Hepatocyte (in vitro differentiated cells): Measurements from ENCODE around the gene DAB1. TPM values are rescaled to one million over a fixed set of nuclear protein-coding genes. Genes with fewer than 3 reads are reported as not detected.

Experiments used
- DNase-seq: peaks from one replicate; pipeline ENCODE4 v3.0.0-alpha.2; 2016; ENCODE audit warnings: low spot score
- H2AFZ ChIP-seq: fragments of 200-600 bp; sonication (generic); 2 replicates; pipeline ENCODE4 v1.6.0; 2016; ENCODE audit warnings: antibody characterized with exemption, mild to moderate bottlenecking
- H3K27ac ChIP-seq: fragments of 200-600 bp; sonication (generic); 2 replicates; pipeline ENCODE4 v1.5.1; 2016; ENCODE audit warnings: mild to moderate bottlenecking
- H3K27me3 ChIP-seq: fragments of 200-600 bp; sonication (generic); 2 replicates; pipeline ENCODE4 v1.6.1; 2016
- H3K36me3 ChIP-seq: fragments of 200-600 bp; sonication (generic); replicated peaks from 2 replicates; pipeline ENCODE4 v1.5.1; 2016; ENCODE audit warnings: low read depth; ENCODE audit not compliant: insufficient read depth
- H3K4me1 ChIP-seq: fragments of 200-600 bp; sonication (generic); 2 replicates; pipeline ENCODE4 v1.5.1; 2016; ENCODE audit warnings: mild to moderate bottlenecking, moderate library complexity; ENCODE audit not compliant: insufficient read depth
- H3K4me2 ChIP-seq: fragments of 200-600 bp; sonication (generic); 2 replicates; pipeline ENCODE4 v1.6.0; 2016
- H3K4me3 ChIP-seq: fragments of 200-600 bp; sonication (generic); 2 replicates; pipeline ENCODE4 v1.5.1; 2016; ENCODE audit warnings: mild to moderate bottlenecking
- H3K79me2 ChIP-seq: fragments of 200-600 bp; sonication (generic); 2 replicates; pipeline ENCODE4 v1.6.0; 2017; ENCODE audit warnings: mild to moderate bottlenecking
- H3K9me2 ChIP-seq: fragments of 200-600 bp; sonication (generic); replicated peaks from 2 replicates; pipeline ENCODE4 v1.6.0; 2017; ENCODE audit warnings: mild to moderate bottlenecking; ENCODE audit not compliant: insufficient read depth
- H3K9me3 ChIP-seq: fragments of 200-600 bp; sonication (generic); 2 replicates; pipeline ENCODE4 v1.5.1; 2016; ENCODE audit warnings: low read depth, mild to moderate bottlenecking
- H4K20me1 ChIP-seq: fragments of 200-600 bp; sonication (generic); 2 replicates; pipeline ENCODE4 v1.6.0; 2016; ENCODE audit warnings: mild to moderate bottlenecking; ENCODE audit not compliant: insufficient read depth, poor library complexity, severe bottlenecking
- EZH2 ChIP-seq: fragments of 200-600 bp; sonication (generic); IDR thresholded peaks from 2 replicates; pipeline ENCODE4 v1.6.1; 2016; ENCODE audit warnings: antibody characterized with exemption, mild to moderate bottlenecking, borderline replicate concordance
- EZH2phosphoT487 ChIP-seq: fragments of 200-600 bp; sonication (generic); IDR thresholded peaks from one replicate; pipeline ENCODE4 v1.6.1; 2018; ENCODE audit warnings: antibody characterized with exemption, mild to moderate bottlenecking, low read depth, moderate library complexity; ENCODE audit not compliant: unreplicated experiment, severe bottlenecking
- WGBS: methylation state at CpG from one replicate; pipeline ENCODE4 v1.1.6; 2016; ENCODE audit warnings: low lambda C conversion rate; ENCODE audit errors: missing lambda C conversion rate; 5-methylcytosine and 5-hydroxymethylcytosine counted together
- polyA plus RNA-seq: library from polyadenylated mRNA; unstranded; fragments of >200 nt; fragmentation: Nextera tagmentation; extraction: Ambion mirVana; gene quantifications from 2 replicates; pipeline ENCODE4 v1.2.1, GENCODE V29; 2016
- total RNA-seq: library from RNA; depleted of rRNA; stranded (reverse); fragments of >200 nt; gene quantifications from 2 replicates; pipeline ENCODE4 v1.2.3, GENCODE V29; 2014
- TF ChIP-seq, protein P1 (sequence below): fragments of 200-600 bp; sonication (generic); IDR thresholded peaks from 2 replicates; pipeline ENCODE4 v1.5.1; 2016; ENCODE audit warnings: antibody characterized with exemption, mild to moderate bottlenecking; ENCODE audit not compliant: poor library complexity

DAB1 gene
- total and polyA plus RNA-seq, 2 experiments from 2014 or later, result 19.5 to 37.6 TPM

GRCh38 chr1:57204942-57205787 lies 218.7 kb downstream of the DAB1 start:
- no peak overlapping the region for H3K4me3 ChIP-seq
- peaks cover 8% of the 10 kb centered on the region for H3K4me1 ChIP-seq
- H3K27me3 ChIP-seq, result no peaks in the 10 kb centered on the region
- TF ChIP-seq EZH2, result no peak
- TF ChIP-seq, protein P1, sequence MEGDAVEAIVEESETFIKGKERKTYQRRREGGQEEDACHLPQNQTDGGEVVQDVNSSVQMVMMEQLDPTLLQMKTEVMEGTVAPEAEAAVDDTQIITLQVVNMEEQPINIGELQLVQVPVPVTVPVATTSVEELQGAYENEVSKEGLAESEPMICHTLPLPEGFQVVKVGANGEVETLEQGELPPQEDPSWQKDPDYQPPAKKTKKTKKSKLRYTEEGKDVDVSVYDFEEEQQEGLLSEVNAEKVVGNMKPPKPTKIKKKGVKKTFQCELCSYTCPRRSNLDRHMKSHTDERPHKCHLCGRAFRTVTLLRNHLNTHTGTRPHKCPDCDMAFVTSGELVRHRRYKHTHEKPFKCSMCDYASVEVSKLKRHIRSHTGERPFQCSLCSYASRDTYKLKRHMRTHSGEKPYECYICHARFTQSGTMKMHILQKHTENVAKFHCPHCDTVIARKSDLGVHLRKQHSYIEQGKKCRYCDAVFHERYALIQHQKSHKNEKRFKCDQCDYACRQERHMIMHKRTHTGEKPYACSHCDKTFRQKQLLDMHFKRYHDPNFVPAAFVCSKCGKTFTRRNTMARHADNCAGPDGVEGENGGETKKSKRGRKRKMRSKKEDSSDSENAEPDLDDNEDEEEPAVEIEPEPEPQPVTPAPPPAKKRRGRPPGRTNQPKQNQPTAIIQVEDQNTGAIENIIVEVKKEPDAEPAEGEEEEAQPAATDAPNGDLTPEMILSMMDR, result no peak
- no peak for TF ChIP-seq EZH2phosphoT487
- H3K9me3 ChIP-seq, result no peaks in the 10 kb centered on the region
- WGBS, result 85% methylated on average over 5 of the region's 5 CpGs
- no peaks in the 10 kb centered on the region for H4K20me1 ChIP-seq
- H3K4me2 ChIP-seq, result no peak overlapping the region
- no peak overlapping the region for H2AFZ ChIP-seq
- peaks cover 3% of the 10 kb centered on the region for H3K79me2 ChIP-seq
- no peak for DNase-seq
- no peaks in the 10 kb centered on the region for H3K36me3 ChIP-seq
- H3K27ac ChIP-seq, result peak overlapping the region; percentile 37
- no peaks in the 10 kb centered on the region for H3K9me2 ChIP-seq

GRCh38 chr1:57204091-57204490 lies 219.8 kb downstream of the DAB1 start:
- no peak overlapping the region for H3K4me3 ChIP-seq
- H3K4me1 ChIP-seq, result peaks cover 4% of the 10 kb centered on the region

DNA sequence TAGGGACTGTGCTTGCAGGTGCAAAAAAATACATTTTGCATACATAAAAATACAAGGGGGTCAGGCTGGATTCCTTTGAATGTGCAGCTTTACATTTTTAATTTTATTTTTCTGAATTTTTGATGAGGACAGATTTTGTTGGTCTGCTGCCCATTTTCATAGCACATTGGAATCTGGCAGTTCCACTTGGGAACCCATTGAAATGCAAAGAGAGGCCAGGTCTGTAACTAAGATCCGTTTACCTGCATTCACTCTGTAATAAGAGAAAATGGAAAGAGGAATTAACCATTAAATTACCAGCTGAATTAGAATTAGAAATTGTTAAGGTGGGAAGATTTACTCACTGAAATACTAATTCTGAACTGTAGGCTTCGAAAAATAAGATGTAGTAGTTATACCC lies 221.6 kb downstream of the DAB1 start:
- TF ChIP-seq, protein P1, result no peak
- TF ChIP-seq EZH2 (no peak), EZH2phosphoT487 (no peak)
- Histone ChIP-seq H2AFZ (no peak overlapping the region), H3K27ac (no peak overlapping the region), H3K79me2 (peaks cover 3% of the 10 kb centered on the region), H3K4me3 (no peak overlapping the region), H3K4me1 (peaks cover 4% of the 10 kb centered on the region), H3K9me2 (no peaks in the 10 kb centered on the region), H3K9me3 (no peaks in the 10 kb centered on the region), H3K4me2 (no peak overlapping the region), H3K27me3 (no peaks in the 10 kb centered on the region), H3K36me3 (no peaks in the 10 kb centered on the region), H4K20me1 (no peaks in the 10 kb centered on the region)
- WGBS, result 54% methylated on average over 2 of the region's 2 CpGs
- no peak for DNase-seq

More at GRCh38 chr1:57204091-57204490, 219.8 kb downstream of the DAB1 start:
- no peaks in the 10 kb centered on the region for H3K9me2 ChIP-seq
- H2AFZ ChIP-seq, result no peak overlapping the region
- no peaks in the 10 kb centered on the region for H3K36me3 ChIP-seq
- WGBS, result 97% methylated on average over 3 of the region's 3 CpGs
- H3K27ac ChIP-seq, result no peak overlapping the region
- peaks cover 3% of the 10 kb centered on the region for H3K79me2 ChIP-seq
- TF ChIP-seq EZH2 (no peak), EZH2phosphoT487 (no peak)
- TF ChIP-seq, protein P1, result no peak
- H4K20me1 ChIP-seq, result no peaks in the 10 kb centered on the region
- H3K4me2 ChIP-seq, result no peak overlapping the region
- no peaks in the 10 kb centered on the region for H3K27me3 ChIP-seq
- no peaks in the 10 kb centered on the region for H3K9me3 ChIP-seq
- no peak for DNase-seq

- 50% methylated on average over 2 of the region's 2 CpGs for WGBS
- no peaks in the 10 kb centered on the region for H3K9me3 ChIP-seq
- H3K79me2 ChIP-seq, result peaks cover 3% of the 10 kb centered on the region
- H4K20me1 ChIP-seq, result no peaks in the 10 kb centered on the region
- H3K27ac ChIP-seq, result no peak overlapping the region
- H3K4me1 ChIP-seq, result no peaks in the 10 kb centered on the region
- H3K27me3 ChIP-seq, result no peaks in the 10 kb centered on the region
- no peak for DNase-seq
- H3K4me2 ChIP-seq, result no peak overlapping the region
- no peaks in the 10 kb centered on the region for H3K36me3 ChIP-seq
- no peak for TF ChIP-seq EZH2phosphoT487
- TF ChIP-seq, protein P1, result no peak
- TF ChIP-seq EZH2, result no peak
- H3K4me3 ChIP-seq, result no peak overlapping the region
- no peaks in the 10 kb centered on the region for H3K9me2 ChIP-seq
- no peak overlapping the region for H2AFZ ChIP-seq
Measured at GRCh38 chr1:57198912-57199311, 224.9 kb downstream of the DAB1 start.
